HT1080 (cell line): Measurements from ENCODE around the gene USP6NL. TPM values are rescaled to one million over a fixed set of nuclear protein-coding genes. Genes with fewer than 3 reads are reported as not detected.
A peak's percentile ranks its signal among the peaks of the same experiment; 100 is the strongest.
"Not testable (repeated sequence)": the region's sequence is repeated elsewhere in the genome, so short reads cannot be mapped to it uniquely, and the experiment has no call there.

Source experiments
- DNase-seq: peaks from one replicate; pipeline ENCODE4 v3.0.0-alpha.2; 2015; ENCODE audit warnings: low read depth
- total RNA-seq: library from RNA; depleted of rRNA; stranded (reverse); fragments of >200 nt; shearing (Covaris generic); gene quantifications from 2 replicates; pipeline ENCODE4 v1.2.3, GENCODE V29; 2014

Gene USP6NL
- total RNA-seq, 1 experiment from 2014 or later: 20.8 TPM

GRCh38 chr10:11520892-11521291 is 90.6 kb downstream of the USP6NL start:
- no peak for DNase-seq

GRCh38 chr10:11517150-11517549 is 94.3 kb downstream of the USP6NL start:
- peak; percentile 56 for DNase-seq

- no peak for DNase-seq
Observed at GRCh38 chr10:11516431-11516746, 95.1 kb downstream of the USP6NL start.

GRCh38 chr10:11515596-11516430 is 95.6 kb downstream of the USP6NL start:
- DNase-seq: peak; percentile 57

- no peak for DNase-seq
Observed at GRCh38 chr10:11513727-11514126, 97.7 kb downstream of the USP6NL start.

GRCh38 chr10:11512596-11512995 is 98.9 kb downstream of the USP6NL start:
- DNase-seq: no peak

GRCh38 chr10:11511321-11511720 is 100.1 kb downstream of the USP6NL start:
- no peak for DNase-seq

- DNase-seq: no peak
Observed at GRCh38 chr10:11510736-11511135, 100.7 kb downstream of the USP6NL start.

GRCh38 chr10:11510281-11510680 is 101.2 kb downstream of the USP6NL start:
- DNase-seq: no peak

- no peak for DNase-seq
Observed at GRCh38 chr10:11509036-11509435, 102.4 kb downstream of the USP6NL start.

- DNase-seq: no peak
Observed at GRCh38 chr10:11506247-11506789, 105.1 kb downstream of the USP6NL start.

- DNase-seq: no peak
Observed at GRCh38 chr10:11505639-11506038, 105.8 kb downstream of the USP6NL start.

- DNase-seq: no peak
Observed at GRCh38 chr10:11504566-11505285, 106.7 kb downstream of the USP6NL start.

GRCh38 chr10:11501600-11501999 is 109.8 kb downstream of the USP6NL start:
- no peak for DNase-seq

GRCh38 chr10:11499425-11500071 is 111.9 kb downstream of the USP6NL start:
- no peak for DNase-seq

- no peak for DNase-seq
Observed at GRCh38 chr10:11498399-11498798, 113.1 kb downstream of the USP6NL start.

- DNase-seq: not testable (repeated sequence)
Observed at GRCh38 chr10:11494923-11495322, 116.5 kb downstream of the USP6NL start.

GRCh38 chr10:11493646-11494045 is 117.8 kb downstream of the USP6NL start:
- DNase-seq: no peak

GRCh38 chr10:11491087-11491486 is 120.4 kb downstream of the USP6NL start:
- no peak for DNase-seq

GRCh38 chr10:11489591-11489990 is 121.9 kb downstream of the USP6NL start:
- no peak for DNase-seq

- DNase-seq: no peak
Observed at GRCh38 chr10:11488126-11488525, 123.3 kb downstream of the USP6NL start.
